Activated CD4-positive, alpha-beta T cell treated with anti-CD3 and anti-CD28 coated beads, Interleukin-2, amount 50 U/mL, for 4 hours (primary cell): ENCODE results near the gene RBFOX2.
"Not testable (repeated sequence)": the region's sequence is repeated elsewhere in the genome, so short reads cannot be mapped to it uniquely, and the experiment has no call there.

Experiments used
- DNase-seq, 2 experiments: peaks; one replicate each; pipeline ENCODE4 v3.0.0-alpha.2; 2020

RBFOX2 gene

DNA sequence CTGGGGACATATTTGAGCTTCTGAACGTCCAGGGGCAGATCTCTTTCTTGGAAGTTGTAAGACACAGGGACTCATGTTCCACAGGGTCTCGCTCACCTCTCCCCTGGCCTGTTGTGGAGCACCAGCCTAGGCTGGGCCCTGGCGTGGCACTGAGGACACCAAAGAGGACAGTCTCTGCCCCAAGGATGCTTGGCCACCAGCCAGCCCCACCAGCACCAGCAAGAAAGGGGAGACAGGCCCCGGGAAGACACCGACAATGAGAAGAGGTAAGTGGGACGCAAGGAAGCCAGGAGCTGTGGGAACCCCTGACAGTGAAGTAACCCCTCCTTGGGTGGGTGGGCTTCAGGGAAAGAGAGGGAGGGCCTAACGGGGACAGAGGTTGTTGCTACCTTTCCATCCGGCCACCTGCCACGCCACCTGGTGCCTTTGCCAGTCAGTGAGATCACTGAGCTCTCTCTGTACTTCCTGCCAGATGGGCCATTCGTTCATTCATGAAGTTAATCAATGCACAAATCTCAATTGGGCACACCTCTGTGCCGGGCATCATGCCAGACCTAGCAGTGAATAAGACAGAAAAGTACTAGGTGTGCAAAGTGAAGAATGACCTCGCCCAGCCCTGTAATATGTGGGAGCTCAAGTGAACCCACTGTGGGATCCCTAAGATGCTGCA is 299.9 kb downstream of the RBFOX2 start:
- DNase-seq: no peak

DNA sequence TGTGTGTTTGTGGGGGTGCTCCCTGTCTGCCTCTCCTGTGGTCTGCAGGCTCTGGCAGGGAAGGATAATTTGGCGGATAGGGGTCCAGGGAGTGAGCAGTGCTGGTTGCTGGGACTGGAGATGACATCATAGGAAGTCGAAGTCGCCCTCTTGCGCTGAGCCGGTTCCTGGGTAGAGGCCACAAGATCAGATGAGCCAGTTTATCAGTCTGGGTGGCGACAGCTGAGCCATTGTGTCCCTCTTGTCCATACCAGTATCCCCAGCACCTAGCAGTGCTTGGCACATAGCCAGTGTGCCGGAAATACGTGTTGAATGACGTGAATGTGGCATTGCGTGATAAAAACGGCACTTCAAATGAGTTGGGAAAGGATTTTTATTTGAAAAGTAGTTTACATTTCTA is 301.2 kb downstream of the RBFOX2 start:
- DNase-seq: no peak

DNA sequence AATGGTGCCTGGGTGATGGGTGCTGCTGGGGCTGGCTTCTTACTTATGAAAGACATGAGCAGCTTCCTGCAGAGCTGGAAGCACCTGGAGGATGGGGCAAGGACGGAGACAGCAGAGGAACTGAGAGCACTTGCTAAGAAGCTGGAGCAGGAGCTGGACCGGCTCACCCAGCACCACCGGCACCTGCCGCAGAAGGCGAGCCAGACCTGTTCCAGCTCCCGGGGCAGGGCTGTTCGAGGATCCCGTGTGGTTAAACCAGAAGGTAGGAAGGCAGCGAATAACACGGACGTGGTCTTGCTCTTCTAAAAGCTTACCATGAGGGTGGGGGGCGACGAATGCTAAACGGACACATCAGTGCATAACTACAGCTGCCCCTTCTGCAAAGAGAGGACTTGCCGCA is 301.7 kb downstream of the RBFOX2 start:
- DNase-seq: no peak

DNA sequence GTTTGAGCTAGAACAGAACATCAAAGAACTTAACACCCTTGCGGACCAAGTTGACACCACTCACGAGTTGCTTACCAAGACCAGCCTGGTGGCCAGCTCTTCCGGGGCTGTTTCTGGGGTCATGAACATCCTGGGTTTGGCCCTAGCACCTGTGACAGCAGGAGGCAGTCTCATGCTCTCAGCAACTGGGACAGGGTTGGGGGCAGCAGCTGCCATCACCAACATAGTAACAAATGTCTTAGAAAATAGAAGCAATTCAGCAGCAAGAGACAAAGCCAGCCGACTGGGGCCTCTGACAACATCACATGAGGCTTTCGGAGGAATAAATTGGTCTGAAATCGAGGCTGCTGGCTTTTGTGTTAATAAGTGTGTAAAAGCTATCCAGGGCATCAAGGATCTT is 302.2 kb downstream of the RBFOX2 start:
- no peak for DNase-seq

DNA sequence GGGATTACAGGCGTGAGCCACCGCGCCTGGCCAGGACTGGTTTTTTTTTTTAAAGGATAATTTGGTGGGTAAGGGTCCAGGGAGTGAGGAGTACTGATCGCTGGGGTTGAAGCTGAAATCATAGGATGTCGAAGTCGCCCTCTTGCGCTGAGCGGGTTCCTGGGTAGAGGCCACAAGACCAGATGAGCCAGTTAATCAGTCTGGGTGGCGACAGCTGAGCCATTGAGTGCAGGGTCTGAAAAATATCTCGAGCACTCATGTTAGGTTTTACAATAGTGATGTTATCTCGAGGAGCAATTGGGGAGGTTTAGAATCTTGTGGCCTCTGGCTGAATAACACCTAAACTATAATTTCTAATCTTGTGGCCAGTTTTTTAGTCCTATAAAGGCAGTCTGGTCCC is 303.1 kb downstream of the RBFOX2 start:
- no peak for DNase-seq

DNA sequence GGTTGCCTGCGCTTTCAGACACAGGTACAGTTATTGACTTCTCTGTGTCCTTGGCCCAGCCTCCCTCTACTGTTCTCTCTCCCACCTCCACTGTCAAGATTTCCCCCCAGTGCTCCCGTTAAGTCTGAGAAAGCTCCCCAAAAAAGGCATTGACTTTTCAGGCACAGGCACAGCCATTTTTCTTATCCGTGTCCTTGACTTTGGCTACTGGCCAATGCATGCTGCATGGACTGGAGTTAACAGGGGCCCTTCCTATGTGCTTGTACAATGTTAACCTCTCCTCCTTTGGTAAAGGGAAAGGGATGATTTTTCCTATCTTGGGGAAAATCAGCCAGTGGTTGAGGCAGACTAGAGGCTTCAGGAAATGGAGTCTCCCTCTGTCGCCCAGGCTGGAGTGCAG is 306.7 kb downstream of the RBFOX2 start:
- DNase-seq: no peak

DNA sequence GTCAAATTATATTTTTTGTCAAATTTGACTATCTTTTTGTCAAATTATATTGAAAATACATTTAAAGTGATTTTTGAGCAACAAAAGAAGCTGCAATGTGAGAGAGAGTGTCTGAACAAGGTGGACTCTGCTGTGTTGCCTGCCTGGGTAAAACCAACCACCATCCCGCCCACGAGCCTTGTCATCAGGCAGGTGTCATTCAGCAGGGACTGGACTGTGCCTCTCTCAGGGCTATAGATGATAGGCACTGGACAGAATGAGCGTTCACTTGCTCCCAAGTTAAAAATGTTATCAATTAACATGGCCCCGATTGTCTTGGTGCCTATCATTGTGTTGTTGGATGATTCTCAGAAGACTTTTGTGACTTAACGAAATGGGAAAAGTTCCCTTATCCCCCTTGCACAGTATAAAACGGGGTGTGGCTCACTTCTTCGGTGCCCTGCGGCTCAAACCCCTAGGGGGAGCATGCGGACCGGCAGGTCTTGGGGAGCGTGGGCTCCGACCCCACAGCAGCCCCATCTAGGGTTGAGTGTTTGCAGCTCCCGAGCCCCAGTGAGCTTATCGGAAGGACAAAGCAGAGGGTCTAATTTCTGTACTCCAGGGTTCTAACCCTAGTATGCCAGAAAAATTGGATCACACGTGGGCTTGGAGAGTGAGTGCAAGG is 309.3 kb downstream of the RBFOX2 start:
- DNase-seq: no peak

DNA sequence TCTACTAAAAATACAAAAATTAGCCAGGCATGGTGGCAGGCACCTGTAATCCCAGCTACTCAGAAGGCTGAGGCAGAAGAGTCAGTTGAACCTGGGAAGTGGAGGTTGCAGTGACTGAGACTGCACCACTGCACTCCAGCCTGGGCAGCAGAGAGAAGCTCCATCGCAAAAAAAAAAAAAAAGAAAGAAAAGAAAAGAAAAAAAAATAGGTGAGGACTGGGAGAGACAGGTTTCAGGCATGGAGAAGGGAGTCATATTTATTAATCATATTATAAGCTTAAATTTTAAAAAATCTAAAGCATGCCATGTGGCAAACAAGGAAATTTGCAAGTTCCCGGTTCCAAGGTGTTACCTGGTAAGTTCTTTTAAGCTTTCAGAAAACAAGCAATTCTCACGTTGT is 311.1 kb downstream of the RBFOX2 start, which contains the start of gene APOL5:
Gene APOL5 (plus strand): TSS at position 301 of the 400 bp plus-strand sequence. CDS start 0 bp downstream, at position 301.
- DNase-seq: no peak

DNA sequence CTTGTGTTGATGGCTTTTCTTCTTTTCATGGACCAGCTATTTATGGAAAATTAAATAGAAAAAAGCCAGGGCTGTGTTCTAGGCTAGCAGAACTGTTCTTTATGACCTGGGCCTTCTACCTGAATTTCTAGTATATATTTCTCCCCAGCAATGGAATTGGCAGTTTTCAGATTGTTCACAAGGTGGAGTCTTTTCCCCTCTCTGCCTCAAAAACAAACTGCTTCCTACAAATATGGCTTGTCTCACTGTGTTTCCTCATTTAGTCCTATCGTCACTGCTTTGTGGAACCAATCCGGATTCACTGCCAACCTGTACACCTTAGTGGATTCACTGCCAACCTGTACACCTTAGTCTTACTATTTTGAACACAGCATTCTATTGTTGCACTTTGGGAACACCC is 316.0 kb downstream of the RBFOX2 start:
- no peak for DNase-seq

DNA sequence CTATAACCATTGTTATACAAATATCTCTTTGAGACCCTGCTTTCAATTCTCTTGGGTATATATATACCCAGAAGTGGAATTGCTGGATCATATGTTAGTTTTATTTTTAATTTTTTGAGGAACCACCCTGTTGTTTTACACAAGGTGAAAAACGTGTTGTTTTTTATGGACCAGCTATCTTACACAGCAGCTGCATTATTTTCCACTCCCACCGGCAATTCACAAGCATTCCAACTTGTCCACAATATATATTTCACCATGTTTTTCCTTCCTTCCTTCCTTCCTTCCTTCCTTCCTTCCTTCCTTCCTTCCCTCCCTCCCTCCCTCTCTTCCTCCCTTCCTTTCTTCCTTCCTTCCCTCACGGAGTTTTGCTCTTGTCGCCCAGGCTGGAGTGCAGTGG is 317.3 kb downstream of the RBFOX2 start:
- no peak for DNase-seq

DNA sequence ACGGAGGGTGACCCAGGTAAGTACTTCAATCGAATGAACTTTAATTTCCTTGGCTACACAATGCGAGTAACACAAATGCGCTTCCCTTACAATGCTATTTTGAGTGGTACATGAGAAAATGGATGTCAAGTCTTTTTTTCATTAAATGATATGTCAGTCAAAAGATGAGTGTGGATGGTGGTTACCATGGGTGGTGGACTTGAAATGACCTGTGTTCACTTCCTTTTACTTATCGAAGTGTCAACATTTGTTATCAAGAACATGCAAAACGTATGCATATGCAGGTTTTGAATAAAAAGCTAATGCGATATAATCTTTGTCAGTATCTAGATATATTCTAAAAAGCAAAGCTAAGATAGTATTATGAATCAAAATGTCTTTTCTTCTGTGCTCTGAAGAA is 319.7 kb downstream of the RBFOX2 start:
- no peak for DNase-seq

DNA sequence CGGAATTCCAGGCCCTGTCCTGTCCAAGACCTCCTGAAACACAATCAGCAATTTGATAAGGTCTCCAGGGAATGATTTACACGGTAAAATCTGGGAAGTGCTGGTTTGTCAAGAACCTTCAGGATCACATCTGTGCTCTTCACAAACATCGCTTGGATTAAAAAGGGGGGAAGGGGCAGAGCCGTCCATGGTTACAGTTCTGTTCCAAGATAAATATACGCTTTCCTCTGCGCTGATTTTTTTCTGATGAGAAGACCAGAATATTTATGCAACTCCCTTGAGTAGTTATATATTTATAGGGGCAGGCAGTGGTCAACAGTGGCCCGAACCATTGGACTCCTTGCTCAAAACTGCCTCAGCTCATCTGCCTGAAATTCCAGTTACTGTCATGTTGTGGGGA is 320.2 kb downstream of the RBFOX2 start:
- DNase-seq: no peak

DNA sequence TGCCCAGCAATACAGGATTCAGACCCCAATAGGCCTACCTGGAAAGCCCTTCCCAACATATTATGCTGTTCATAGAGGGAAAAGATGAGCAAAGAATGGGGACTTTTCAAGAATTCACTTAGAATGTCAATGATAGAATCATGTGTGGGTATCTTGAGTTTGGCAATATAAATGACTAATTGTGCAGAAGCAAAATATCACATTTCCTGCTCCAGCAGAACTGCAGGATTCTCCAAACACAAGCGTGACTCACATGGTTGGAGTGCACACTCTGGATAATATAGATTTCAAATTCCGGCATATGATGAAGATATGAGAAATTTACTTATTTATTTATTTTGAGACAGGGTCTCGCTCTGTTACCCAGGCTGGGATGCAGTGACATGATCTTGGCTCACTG is 323.5 kb downstream of the RBFOX2 start:
- no peak for DNase-seq

DNA sequence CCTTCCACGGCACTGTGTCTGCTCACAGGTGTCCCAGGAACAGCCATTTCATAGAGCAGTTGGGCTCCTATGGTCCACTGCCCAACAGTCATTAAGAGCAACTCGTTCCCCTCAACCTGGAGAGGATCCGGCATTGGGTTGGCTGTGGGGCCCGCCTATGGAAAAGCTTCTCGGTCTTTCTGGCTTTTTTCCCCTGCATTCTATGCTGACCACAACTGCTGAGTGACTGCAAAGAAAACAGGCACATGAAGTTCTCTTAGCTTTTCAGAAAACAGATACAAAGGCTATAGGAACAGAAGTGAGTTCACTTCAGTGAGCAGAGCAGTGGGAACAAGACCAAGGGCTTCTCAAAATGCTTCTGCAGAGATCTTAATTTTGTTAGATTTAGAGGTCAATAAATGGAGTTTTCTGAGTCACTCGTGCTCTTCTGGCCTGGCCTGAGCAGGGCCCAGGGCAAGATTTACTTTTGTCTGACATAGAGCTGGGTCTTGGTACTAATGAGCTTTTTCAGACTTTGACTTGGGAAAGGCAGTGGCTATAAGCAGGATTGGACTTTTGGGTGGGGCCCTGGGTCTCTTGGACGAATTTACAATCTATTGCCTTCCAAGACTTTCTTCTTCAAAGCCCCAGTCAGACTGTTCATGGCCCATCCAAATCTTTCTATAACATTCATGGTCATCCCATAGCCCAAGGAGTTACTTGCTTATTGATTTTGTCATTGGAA is 324.6 kb downstream of the RBFOX2 start:
- no peak for DNase-seq

DNA sequence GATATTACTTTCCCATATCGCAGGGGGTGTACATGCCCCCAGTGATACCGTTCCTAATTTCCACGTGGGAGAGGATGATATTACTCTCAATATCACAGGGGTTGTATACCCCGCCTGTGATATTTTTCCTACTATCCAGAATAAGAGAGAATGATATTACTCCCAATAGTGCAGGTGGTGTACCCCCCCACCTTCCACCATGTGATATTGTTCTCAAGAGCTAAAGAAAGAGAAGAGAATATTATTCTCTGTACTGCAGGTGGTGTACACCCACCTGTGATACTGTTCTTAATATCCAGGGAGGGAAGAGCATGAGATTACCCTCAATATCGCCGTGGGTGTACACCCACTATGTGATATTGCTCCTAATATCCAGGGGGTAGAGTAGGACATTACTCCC is 328.8 kb downstream of the RBFOX2 start:
- DNase-seq: not testable (repeated sequence)

DNA sequence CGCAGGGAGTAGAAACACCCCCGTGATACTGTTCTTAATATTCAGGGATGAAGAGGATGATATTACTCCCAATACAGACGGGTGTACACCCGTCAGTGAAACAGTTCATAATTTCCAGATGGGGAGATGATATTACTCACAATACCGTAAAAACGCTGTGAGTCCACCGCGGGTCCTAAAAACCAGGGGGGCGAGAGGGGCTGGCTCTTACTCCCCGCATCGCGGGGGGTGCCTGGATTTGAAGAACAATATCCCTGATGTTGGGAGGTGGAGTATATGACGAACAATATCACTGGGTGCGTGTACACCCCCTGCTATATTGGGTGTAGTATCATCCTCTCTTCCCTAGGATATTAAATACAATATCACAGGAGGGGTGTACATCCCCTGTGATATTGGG is 331.5 kb downstream of the RBFOX2 start:
- no peak for DNase-seq

DNA sequence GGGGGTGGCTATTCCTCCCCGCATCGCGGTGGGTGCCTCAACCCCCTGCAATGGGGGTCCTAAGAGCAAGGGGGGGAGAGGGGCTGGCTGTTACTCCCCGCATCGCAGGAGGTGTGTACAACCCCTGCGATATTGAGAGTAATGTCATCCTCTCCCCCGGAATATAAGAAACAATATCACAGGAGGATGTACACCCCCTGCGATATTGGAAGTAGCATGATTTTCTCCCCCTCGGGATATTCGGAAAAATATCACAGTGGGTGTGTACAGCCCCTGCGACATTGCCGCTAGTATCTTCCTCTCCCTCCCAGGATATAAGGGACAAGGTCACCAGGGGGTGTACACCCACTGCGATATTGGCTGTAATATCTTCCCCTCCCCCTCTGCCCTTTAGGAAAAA is 333.4 kb downstream of the RBFOX2 start:
- DNase-seq: no peak

DNA sequence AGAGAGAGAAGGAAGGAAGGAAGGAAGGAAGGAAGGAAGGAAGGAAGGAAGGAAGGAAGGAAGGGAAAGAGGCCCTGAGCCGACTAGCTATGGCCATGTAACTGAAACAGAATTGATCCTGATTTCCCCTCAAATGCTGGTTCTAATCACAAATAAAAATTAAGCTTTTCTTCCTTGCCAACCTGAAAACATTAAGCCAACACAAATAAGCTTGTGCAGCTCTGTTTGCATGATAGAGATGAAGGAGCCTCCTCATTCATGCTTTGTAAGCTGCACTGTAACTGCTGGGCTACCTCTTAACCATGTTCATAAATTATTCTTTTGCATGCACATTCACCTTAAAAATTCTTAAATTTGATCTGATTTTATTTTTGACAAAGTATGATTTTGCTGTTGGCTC is 338.6 kb downstream of the RBFOX2 start:
- no peak for DNase-seq

DNA sequence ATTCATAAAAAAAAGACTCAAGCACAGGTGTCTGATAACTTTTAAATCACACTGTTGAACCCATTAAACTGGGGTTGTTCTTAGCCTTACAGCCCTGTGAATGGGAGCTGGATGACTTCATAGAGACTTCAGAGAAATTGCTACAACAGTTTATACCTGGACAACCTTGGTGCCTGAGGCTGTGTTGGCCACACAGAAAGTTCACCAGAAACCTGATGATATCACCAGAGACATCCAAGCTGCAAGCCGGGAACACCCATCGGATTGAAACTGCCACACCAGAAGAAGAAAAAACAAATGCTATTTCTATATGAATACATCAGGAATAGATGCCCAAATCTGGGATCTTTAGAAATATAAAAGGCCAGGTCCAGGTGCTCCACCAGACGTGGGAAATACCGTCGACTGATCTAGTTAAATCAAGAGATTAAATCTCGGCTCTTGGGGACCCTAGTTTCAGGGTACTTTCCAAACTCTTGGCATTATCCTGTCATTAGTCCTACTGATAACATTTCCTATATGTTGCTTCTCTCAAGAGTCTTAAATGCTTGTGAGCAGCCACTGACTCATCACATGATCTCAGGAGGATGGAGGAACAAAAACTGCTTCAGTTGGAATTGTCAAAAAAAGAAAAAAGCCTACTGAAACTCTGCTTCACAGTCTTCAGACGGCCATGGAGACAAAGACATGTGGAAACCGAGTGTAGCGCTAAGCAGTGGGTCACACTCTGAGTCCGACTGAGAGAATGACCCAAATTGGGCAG is 339.5 kb downstream of the RBFOX2 start:
- no peak for DNase-seq
